ENCODE measurements around the gene NBEAL2.

DNA sequence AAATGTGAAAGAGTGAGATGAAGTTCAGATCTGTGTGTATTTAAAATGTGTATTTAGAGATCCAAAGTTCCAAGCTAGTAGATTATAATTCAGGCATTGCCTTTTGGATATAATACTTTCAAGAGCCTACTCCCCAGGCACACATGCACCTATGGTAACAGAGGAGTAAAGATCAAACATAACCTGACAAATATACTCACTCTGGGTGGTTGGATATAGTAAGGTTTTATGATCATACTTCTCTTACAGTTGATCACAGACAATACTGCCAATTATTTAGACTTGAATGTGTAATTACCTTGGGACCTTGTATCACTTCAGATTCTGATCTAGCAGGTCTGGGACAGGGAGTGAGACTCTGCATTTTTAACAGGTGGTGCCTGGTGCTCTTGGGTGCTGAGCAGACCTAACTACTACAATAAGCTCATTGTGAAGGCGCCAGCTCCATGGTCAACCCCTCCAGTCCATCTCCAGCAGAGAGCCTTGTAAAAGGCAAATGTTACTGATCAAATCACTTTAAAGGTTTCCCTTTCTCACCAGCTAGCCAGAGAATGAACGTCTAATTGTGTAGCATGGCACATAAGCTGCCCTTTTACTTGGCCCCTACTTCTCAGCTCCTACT lies 55.5 kb downstream of the NBEAL2 start:
- TF ChIP-seq, protein P1, sequence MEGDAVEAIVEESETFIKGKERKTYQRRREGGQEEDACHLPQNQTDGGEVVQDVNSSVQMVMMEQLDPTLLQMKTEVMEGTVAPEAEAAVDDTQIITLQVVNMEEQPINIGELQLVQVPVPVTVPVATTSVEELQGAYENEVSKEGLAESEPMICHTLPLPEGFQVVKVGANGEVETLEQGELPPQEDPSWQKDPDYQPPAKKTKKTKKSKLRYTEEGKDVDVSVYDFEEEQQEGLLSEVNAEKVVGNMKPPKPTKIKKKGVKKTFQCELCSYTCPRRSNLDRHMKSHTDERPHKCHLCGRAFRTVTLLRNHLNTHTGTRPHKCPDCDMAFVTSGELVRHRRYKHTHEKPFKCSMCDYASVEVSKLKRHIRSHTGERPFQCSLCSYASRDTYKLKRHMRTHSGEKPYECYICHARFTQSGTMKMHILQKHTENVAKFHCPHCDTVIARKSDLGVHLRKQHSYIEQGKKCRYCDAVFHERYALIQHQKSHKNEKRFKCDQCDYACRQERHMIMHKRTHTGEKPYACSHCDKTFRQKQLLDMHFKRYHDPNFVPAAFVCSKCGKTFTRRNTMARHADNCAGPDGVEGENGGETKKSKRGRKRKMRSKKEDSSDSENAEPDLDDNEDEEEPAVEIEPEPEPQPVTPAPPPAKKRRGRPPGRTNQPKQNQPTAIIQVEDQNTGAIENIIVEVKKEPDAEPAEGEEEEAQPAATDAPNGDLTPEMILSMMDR (IDR thresholded peaks at IDR 0.05) = no peak
- TF ChIP-seq POLR2A (IDR thresholded peaks at IDR 0.05) = no peak
